Spleen (tissue), 7 donors: ENCODE results near the gene SLC39A13.

Experiments
- POLR2AphosphoS5 ChIP-seq, 3 donors: sonication (generic); formaldehyde crosslinking; IDR thresholded peaks; one replicate each; pipeline ENCODE4 v1.5.1; 2017; ENCODE audit warnings: antibody characterized with exemption in 3 of 3
- TF ChIP-seq, protein P1 (sequence below), 11 experiments: fragments of 200-600 bp in 7 of 11; fragments of 450-650 bp in 4 of 11; sonication (generic) in 4 of 11; IDR thresholded peaks in 8 of 11; conservative IDR thresholded peaks in 3 of 11; 1 replicate in 7 of 11; 2 replicates in 4 of 11; pipeline versions ENCODE4 v1.4.0 to v1.8.0; 2016 to 2021; ENCODE audit warnings: antibody characterized with exemption in 11 of 11, inconsistent platforms in 4 of 11, mild to moderate bottlenecking in 1 of 11
- donor health status: DM: no; HTN: no; CAD: no; lungs with moderate emphysema.
- donor health status: DM: no; HTN: no; CAD: no.
- donor health status: DM: no; HTN: no; CAD: no.

DNA sequence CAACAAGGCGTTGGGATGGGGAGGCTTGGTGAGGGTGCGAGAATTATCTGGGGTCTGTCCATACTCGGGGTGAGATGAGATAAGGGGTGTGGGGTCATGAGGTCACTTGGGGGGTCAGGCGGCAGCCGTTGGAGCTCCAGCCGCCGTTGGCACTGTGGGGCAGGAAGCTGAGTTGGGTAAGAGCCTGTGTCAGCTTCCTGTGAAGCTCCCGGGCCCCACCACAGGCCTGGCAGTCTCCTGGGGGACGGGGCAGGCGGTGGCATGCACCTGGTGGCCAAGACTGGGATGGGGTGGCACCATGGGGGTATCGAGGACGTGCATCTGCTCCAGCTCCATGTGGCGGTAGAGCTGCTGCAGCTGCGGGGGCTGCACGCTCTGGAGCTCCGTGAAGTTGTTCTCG is 48.8 kb upstream of the SLC39A13 start:
- TF ChIP-seq, protein P1, sequence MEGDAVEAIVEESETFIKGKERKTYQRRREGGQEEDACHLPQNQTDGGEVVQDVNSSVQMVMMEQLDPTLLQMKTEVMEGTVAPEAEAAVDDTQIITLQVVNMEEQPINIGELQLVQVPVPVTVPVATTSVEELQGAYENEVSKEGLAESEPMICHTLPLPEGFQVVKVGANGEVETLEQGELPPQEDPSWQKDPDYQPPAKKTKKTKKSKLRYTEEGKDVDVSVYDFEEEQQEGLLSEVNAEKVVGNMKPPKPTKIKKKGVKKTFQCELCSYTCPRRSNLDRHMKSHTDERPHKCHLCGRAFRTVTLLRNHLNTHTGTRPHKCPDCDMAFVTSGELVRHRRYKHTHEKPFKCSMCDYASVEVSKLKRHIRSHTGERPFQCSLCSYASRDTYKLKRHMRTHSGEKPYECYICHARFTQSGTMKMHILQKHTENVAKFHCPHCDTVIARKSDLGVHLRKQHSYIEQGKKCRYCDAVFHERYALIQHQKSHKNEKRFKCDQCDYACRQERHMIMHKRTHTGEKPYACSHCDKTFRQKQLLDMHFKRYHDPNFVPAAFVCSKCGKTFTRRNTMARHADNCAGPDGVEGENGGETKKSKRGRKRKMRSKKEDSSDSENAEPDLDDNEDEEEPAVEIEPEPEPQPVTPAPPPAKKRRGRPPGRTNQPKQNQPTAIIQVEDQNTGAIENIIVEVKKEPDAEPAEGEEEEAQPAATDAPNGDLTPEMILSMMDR (IDR thresholded peaks at IDR 0.05 in 8 of 11, conservative IDR thresholded peaks at IDR 0.05 in 3 of 11): no peak
- peak; percentile 34 to 78 (median 36) for TF ChIP-seq POLR2AphosphoS5 (IDR thresholded peaks at IDR 0.05)
